ENCODE data around the gene SYNDIG1. TPM values are rescaled to one million over a fixed set of nuclear protein-coding genes. Genes with fewer than 3 reads are reported as not detected.

The SYNDIG1 gene
- polyA plus RNA-seq, 2 of the 4 experiments (the other 2 are of a cell fraction): 0.96 to 2.6 TPM

GRCh38 chr20:24586523-24586840 is 117.1 kb downstream of the SYNDIG1 start:
- ChIA-PET CTCF (no interaction called here), POLR2A (no interaction called here)

GRCh38 chr20:24587384-24588046 is 118.1 kb downstream of the SYNDIG1 start:
- ChIA-PET POLR2A (no interaction called here), CTCF (interaction anchor here (0.7 kb wide), 1 partner anchor 194 kb away, joined by 3 read pairs; no protein-coding TSS in a partner anchor)
- 79% methylated on average over 11 of the region's 12 CpGs for WGBS (ENCODE audit: missing lambda C conversion rate)
- no peaks in the 10 kb centered on the region for H3K4me1 ChIP-seq
- H3K27ac ChIP-seq: no peak overlapping the region
- no peak overlapping the region for H3K4me2 ChIP-seq
- FAIRE-seq: no peak
- no peak for ATAC-seq
- TF ChIP-seq MAZ (IDR thresholded peaks at IDR 0.05; ENCODE audit: borderline replicate concordance, low read depth, low read length) (no peak), PBX3 (IDR thresholded peaks at IDR 0.05) (no peak), CTCF (IDR thresholded peaks at IDR 0.05) (no peak), HOXB13 (CRISPR knock-in tag; IDR thresholded peaks at IDR 0.05; ENCODE audit: low read depth) (no peak)
- DNase-seq (ENCODE audit: low read depth in 1 of 2, low spot score in 1 of 2): no peak
- no peak overlapping the region for H3K4me3 ChIP-seq
- H3K9me3 ChIP-seq: no peaks in the 10 kb centered on the region

More at GRCh38 chr20:24586523-24586840, 117.1 kb downstream of the SYNDIG1 start:
- ATAC-seq (no peak), DNase-seq (ENCODE audit: low read depth in 1 of 2, low spot score in 1 of 2) (no peak), FAIRE-seq (no peak)
- no peaks in the 10 kb centered on the region for H3K9me3 ChIP-seq
- no peak for TF ChIP-seq CTCF (IDR thresholded peaks at IDR 0.05)
- TF ChIP-seq HOXB13 (CRISPR knock-in tag; IDR thresholded peaks at IDR 0.05; ENCODE audit: low read depth): no peak
- TF ChIP-seq NPAS2 (CRISPR knock-in tag; IDR thresholded peaks at IDR 0.05; ENCODE audit: borderline replicate concordance): no peak
- no peak for TF ChIP-seq SMC3 (IDR thresholded peaks at IDR 0.05)
- TF ChIP-seq ZNF302 (CRISPR knock-in tag; IDR thresholded peaks at IDR 0.05): no peak
- no peak for TF ChIP-seq FOXS1 (CRISPR knock-in tag; IDR thresholded peaks at IDR 0.05)
- no peak for TF ChIP-seq MAZ (IDR thresholded peaks at IDR 0.05; ENCODE audit: borderline replicate concordance, low read depth, low read length)
- no peak for TF ChIP-seq EP300 (IDR thresholded peaks at IDR 0.05)
- TF ChIP-seq RFX5 (IDR thresholded peaks at IDR 0.05): no peak
- TF ChIP-seq EHMT2 (IDR thresholded peaks at IDR 0.05; ENCODE audit: low read depth): no peak
- TF ChIP-seq EHF (CRISPR knock-in tag; IDR thresholded peaks at IDR 0.05): no peak
- WGBS (ENCODE audit: missing lambda C conversion rate): 75% methylated on average over 6 of the region's 6 CpGs
- H3K4me2 ChIP-seq: no peak overlapping the region
- H3K27ac ChIP-seq: no peak overlapping the region
- H3K4me1 ChIP-seq: no peaks in the 10 kb centered on the region
- no peak overlapping the region for H3K4me3 ChIP-seq

GRCh38 chr20:24588047-24588635 is 118.7 kb downstream of the SYNDIG1 start:
- DNase-seq (ENCODE audit: low read depth in 1 of 2, low spot score in 1 of 2) (no peak), FAIRE-seq (no peak), ATAC-seq (no peak)
- POLR2A ChIA-PET: no interaction called here
- TF ChIP-seq HOXB5 (CRISPR knock-in tag; IDR thresholded peaks at IDR 0.05) (no peak), ZC3H11A (IDR thresholded peaks at IDR 0.05) (no peak), MAFK (IDR thresholded peaks at IDR 0.05; ENCODE audit: partially characterized antibody) (no peak), HDAC2 (IDR thresholded peaks at IDR 0.05) (no peak), HES2 (IDR thresholded peaks at IDR 0.05) (no peak), HEYL (CRISPR knock-in tag; IDR thresholded peaks at IDR 0.05) (no peak)
- no peaks in the 10 kb centered on the region for H3K9me3 ChIP-seq
- no peak overlapping the region for H3K27ac ChIP-seq
- CTCF ChIA-PET: interaction anchor here (0.7 kb wide), 1 partner anchor 194 kb away, joined by 3 read pairs; no protein-coding TSS in a partner anchor
- H3K4me3 ChIP-seq: no peak overlapping the region
- no peaks in the 10 kb centered on the region for H3K4me1 ChIP-seq
- 66% methylated on average over 6 of the region's 6 CpGs for WGBS (ENCODE audit: missing lambda C conversion rate)
- H3K4me2 ChIP-seq: no peak overlapping the region
